IMR-90 (cell line): ENCODE results near the gene ARNT2. TPM values are rescaled to one million over a fixed set of nuclear protein-coding genes. Genes with fewer than 3 reads are reported as not detected.

Experiments used
- ATAC-seq: fragments of 200-7000 bp; cut with Tn5 transposase; 2 replicates; pipeline ENCODE4 v1.9.1; 2020; ENCODE audit warnings: low read depth, mild to moderate bottlenecking, moderate library complexity
- BruUV-seq: library from RNA; stranded (reverse); fragments of 400-500 nt; replicated peaks from 2 replicates; lab custom pipeline; 2021; lab: Mats Ljungman, UMichigan
- CTCF ChIA-PET: fragments of 300-600 bp; formaldehyde crosslinking; extraction: SDS; loops from one replicate; lab custom pipeline; 2021; ENCODE audit warnings: antibody characterized with exemption; lab: Yijun Ruan, JAX
- POLR2A ChIA-PET: fragments of 300-600 bp; sonication (Branson Sonifier 250); formaldehyde crosslinking; loops from one replicate; lab custom pipeline; 2022; ENCODE audit warnings: antibody characterized with exemption; ENCODE audit not compliant: unreplicated experiment; lab: Charles Lee
- DNase-seq: peaks from one replicate; pipeline ENCODE4 v3.0.0; 2013
- H2AFZ ChIP-seq: replicated peaks from 2 replicates; pipeline ENCODE3; 2013; ENCODE audit warnings: low read length, mild to moderate bottlenecking; ENCODE audit not compliant: poor library complexity
- H2AK5ac ChIP-seq: 2 replicates; pipeline ENCODE4 v1.6.1; 2013; ENCODE audit warnings: low read depth, low read length, inconsistent platforms
- H2AK9ac ChIP-seq: replicated peaks from 2 replicates; pipeline ENCODE3; 2013; ENCODE audit warnings: mild to moderate bottlenecking, low read depth, low read length, moderate library complexity; ENCODE audit not compliant: poor library complexity
- H2BK120ac ChIP-seq: 2 replicates; pipeline ENCODE4 v1.6.1; 2013; ENCODE audit warnings: low read depth, low read length, inconsistent platforms
- H2BK15ac ChIP-seq: 3 replicates; pipeline ENCODE4 v1.6.1; 2013; ENCODE audit warnings: low read depth, low read length, inconsistent platforms
- H2BK20ac ChIP-seq: 2 replicates; pipeline ENCODE4 v1.6.1; 2013; ENCODE audit warnings: low read depth, mild to moderate bottlenecking, inconsistent platforms, low read length, moderate library complexity
- H2BK5ac ChIP-seq: 2 replicates; pipeline ENCODE4 v1.6.1; 2013; ENCODE audit warnings: mild to moderate bottlenecking, low read depth, low read length, inconsistent platforms; ENCODE audit not compliant: poor library complexity, severe bottlenecking
- H3K14ac ChIP-seq: replicated peaks from 2 replicates; pipeline ENCODE4 v1.6.1; 2013; ENCODE audit warnings: low read depth, low read length, inconsistent platforms
- H3K18ac ChIP-seq: 2 replicates; pipeline ENCODE4 v1.6.1; 2013; ENCODE audit warnings: low read depth, low read length, control low read depth
- H3K23ac ChIP-seq: 2 replicates; pipeline ENCODE4 v1.6.1; 2013; ENCODE audit warnings: low read depth, low read length, inconsistent platforms
- H3K27ac ChIP-seq: 2 replicates; pipeline ENCODE4 v1.5.1; 2013; ENCODE audit warnings: mild to moderate bottlenecking, control low read depth, low read length; ENCODE audit not compliant: insufficient read depth
- H3K27me3 ChIP-seq: 2 replicates; pipeline ENCODE4 v1.6.1; 2013; ENCODE audit warnings: low read length; ENCODE audit not compliant: control insufficient read depth, insufficient read depth
- H3K36me3 ChIP-seq: 2 replicates; pipeline ENCODE4 v1.6.1; 2013; ENCODE audit warnings: low read length, mixed read lengths; ENCODE audit not compliant: control insufficient read depth, insufficient read depth
- H3K4ac ChIP-seq: 2 replicates; pipeline ENCODE4 v1.6.1; 2013; ENCODE audit warnings: low read depth, low read length, inconsistent platforms
- H3K4me1 ChIP-seq: 2 replicates; pipeline ENCODE4 v1.6.1; 2013; ENCODE audit warnings: low read length, mixed read lengths; ENCODE audit not compliant: control insufficient read depth, insufficient read depth
- H3K4me2 ChIP-seq: 2 replicates; pipeline ENCODE4 v1.6.1; 2013; ENCODE audit warnings: low read depth, mild to moderate bottlenecking, control low read depth, low read length, moderate library complexity
- H3K4me3 ChIP-seq: 2 replicates; pipeline ENCODE4 v1.5.1; 2013; ENCODE audit warnings: low read depth, mild to moderate bottlenecking, control low read depth, low read length, moderate library complexity; ENCODE audit not compliant: insufficient read depth
- H3K56ac ChIP-seq: 2 replicates; pipeline ENCODE4 v1.6.1; 2013; ENCODE audit warnings: low read length, inconsistent platforms; ENCODE audit not compliant: insufficient read depth; ENCODE audit errors: extremely low read depth
- H3K79me1 ChIP-seq, 2 experiments: 2 replicates each; pipeline ENCODE4 v1.6.1; 2013; ENCODE audit warnings: low read length in 2 of 2, inconsistent platforms in 1 of 2, low read depth in 1 of 2
- H3K9ac ChIP-seq: 2 replicates; pipeline ENCODE4 v1.6.1; 2013; ENCODE audit warnings: low read depth, low read length, control low read depth
- H3K9me1 ChIP-seq: 2 replicates; pipeline ENCODE4 v1.6.1; 2013; ENCODE audit warnings: low read length, inconsistent platforms; ENCODE audit not compliant: insufficient read depth
- H3K9me3 ChIP-seq: 2 replicates; pipeline ENCODE4 v1.6.1; 2013; ENCODE audit warnings: low read length; ENCODE audit not compliant: control insufficient read depth, insufficient read depth
- H4K20me1 ChIP-seq: 2 replicates; pipeline ENCODE4 v1.6.1; 2013; ENCODE audit warnings: low read length, inconsistent platforms; ENCODE audit not compliant: insufficient read depth
- H4K5ac ChIP-seq: 2 replicates; pipeline ENCODE4 v1.6.1; 2013; ENCODE audit warnings: mild to moderate bottlenecking, low read depth, low read length, control low read depth
- H4K8ac ChIP-seq, 2 experiments: 2 replicates each; pipeline ENCODE4 v1.6.1; 2013; ENCODE audit warnings: low read depth in 2 of 2, low read length in 2 of 2, control low read depth in 1 of 2, inconsistent platforms in 1 of 2
- H4K91ac ChIP-seq: 2 replicates; pipeline ENCODE4 v1.6.1; 2013; ENCODE audit warnings: low read depth, low read length, inconsistent platforms; ENCODE audit not compliant: insufficient read depth
- BHLHE40 ChIP-seq: fragments of 150-350 bp; IDR thresholded peaks from 2 replicates; pipeline ENCODE4 v1.6.1; 2016; ENCODE audit warnings: mild to moderate bottlenecking, low read depth, low read length
- MAZ ChIP-seq: IDR thresholded peaks from 2 replicates; pipeline ENCODE4 v1.6.1; 2012; ENCODE audit warnings: low read depth, mild to moderate bottlenecking, low read length, improper control_type of control experiment, moderate library complexity, borderline replicate concordance
- WGBS, 2 experiments: methylation state at CpG; one replicate each; pipeline versions ENCODE4 v1.1.5 to v1.1.7; 2013; ENCODE audit warnings: missing lambda C conversion rate in 2 of 2; ENCODE audit not compliant: insufficient read length in 1 of 2; ENCODE audit errors: extremely low coverage in 2 of 2; 5-methylcytosine and 5-hydroxymethylcytosine counted together
- dilution Hi-C: fragments of 300-500 bp; cut with HindIII; formaldehyde crosslinking; loops from one replicate; pipeline ENCODE4 v1.14.3; 2018; ENCODE audit warnings: low sequenced_read_pairs; ENCODE audit not compliant: unreplicated experiment
- in situ Hi-C: fragments of 300-500 bp; cut with MboI; formaldehyde crosslinking; loops from 3 replicates; pipeline ENCODE4 v1.14.3; 2019; ENCODE audit warnings: low sequenced_read_pairs, inconsistent platforms, mixed read lengths
- intact Hi-C: fragments of 100-400 bp; cut with micrococcal nuclease; formaldehyde crosslinking; loops from 2 replicates; pipeline ENCODE4 v1.10.0; 2022
- polyA plus RNA-seq, 3 experiments: library from polyadenylated mRNA; depleted of rRNA; stranded (reverse); fragments of >200 nt; gene quantifications; 2 replicates each; pipeline ENCODE4 v1.2.3, GENCODE V29; 2012; ENCODE audit warnings: low replicate concordance in 1 of 3
- total RNA-seq: library from RNA; depleted of rRNA; stranded (reverse); fragments of >200 nt; gene quantifications from 2 replicates; pipeline ENCODE4 v1.2.3, GENCODE V29; 2012

The ARNT2 gene
- total and polyA plus RNA-seq, 2 of the 4 experiments (the other 2 are of a cell fraction) = 18.2 to 19.0 TPM

DNA sequence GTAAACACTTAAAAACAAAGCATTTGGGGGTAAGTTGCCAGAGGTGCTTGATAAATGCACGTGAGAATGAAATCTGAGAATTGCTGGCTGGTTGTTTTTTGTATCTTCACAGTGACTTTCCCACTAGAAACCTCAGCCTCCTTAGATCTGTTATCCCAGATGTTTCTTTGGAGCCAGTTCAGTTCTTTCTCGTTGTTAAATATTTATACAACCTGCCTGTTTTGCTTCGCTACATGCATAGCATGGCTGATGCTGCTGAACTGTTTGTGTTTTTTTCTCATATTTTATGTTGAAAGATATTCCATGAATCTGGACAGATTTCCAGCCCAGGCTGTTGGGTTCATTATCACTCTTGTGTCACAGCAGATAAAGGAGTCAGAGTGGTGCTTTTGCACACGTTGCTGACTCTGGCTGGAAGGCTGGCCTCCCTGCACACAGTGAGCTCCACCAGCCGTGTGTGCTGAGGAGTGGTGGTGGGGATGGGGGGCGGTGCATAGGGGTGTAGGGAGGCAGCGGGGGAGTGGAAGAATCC lies 80.2 kb downstream of the ARNT2 start:
- DNase-seq = peak; percentile 87
- POLR2A ChIA-PET = no interaction called here
- Histone ChIP-seq H3K9me3 (no peaks in the 10 kb centered on the region), H3K4me1 (peaks cover 64% of the 10 kb centered on the region), H2BK5ac (peak overlapping the region; percentile 99), H2AFZ (peak overlapping the region; percentile 64), H4K20me1 (no peaks in the 10 kb centered on the region), H3K27me3 (no peaks in the 10 kb centered on the region), H3K9ac (peak overlapping the region; percentile 62), H4K91ac (peak overlapping the region; percentile 98), H3K36me3 (no peaks in the 10 kb centered on the region), H3K9me1 (peaks cover 58% of the 10 kb centered on the region), H2BK120ac (peak overlapping the region; percentile 99), H3K27ac (peak overlapping the region; percentile 99), H2AK5ac (peak overlapping the region; percentile 96), H3K4ac (peak overlapping the region; percentile 99), H3K79me1 (peaks cover 52 to 63% of the 10 kb centered on the region in 2 experiments; a peak in 3 of 4 replicates), H3K18ac (peak overlapping the region; percentile 95), H3K23ac (peak overlapping the region; percentile 95), H4K8ac (peak overlapping the region; percentile 86 to 92; a peak in 3 of 4 replicates), H2AK9ac (peak overlapping the region; percentile 63), H3K4me2 (peak overlapping the region; percentile 19; the same call in 1 of the 2 replicates), H3K56ac (peak overlapping the region; percentile 73), H3K4me3 (no peak overlapping the region), H2BK20ac (peak overlapping the region; percentile 99), H2BK15ac (peak overlapping the region; percentile 95; the same call in 2 of the 3 replicates), H3K14ac (peak overlapping the region; percentile 92), H4K5ac (peak overlapping the region; percentile 78)
- ATAC-seq = peak; percentile 50
- intact Hi-C loops (loop anchor here (2.0 to 10.0 kb wide), 2 partner anchors 66 to 290 kb away; partner anchors contain the start of gene CEMIP), dilution Hi-C loops (no loop called here), in situ Hi-C loops (no loop called here)
- no TSS peak for BruUV-seq
- 0% methylated on average over 1 of the region's 7 CpGs; no CpG with 5 or more reads in 1 of the 2 experiments for WGBS, 2 experiments
- peak; percentile 83 for TF ChIP-seq BHLHE40
- no peak for TF ChIP-seq MAZ
- CTCF ChIA-PET = no interaction called here
